ENCODE measurements around the gene RNF148.

DNA sequence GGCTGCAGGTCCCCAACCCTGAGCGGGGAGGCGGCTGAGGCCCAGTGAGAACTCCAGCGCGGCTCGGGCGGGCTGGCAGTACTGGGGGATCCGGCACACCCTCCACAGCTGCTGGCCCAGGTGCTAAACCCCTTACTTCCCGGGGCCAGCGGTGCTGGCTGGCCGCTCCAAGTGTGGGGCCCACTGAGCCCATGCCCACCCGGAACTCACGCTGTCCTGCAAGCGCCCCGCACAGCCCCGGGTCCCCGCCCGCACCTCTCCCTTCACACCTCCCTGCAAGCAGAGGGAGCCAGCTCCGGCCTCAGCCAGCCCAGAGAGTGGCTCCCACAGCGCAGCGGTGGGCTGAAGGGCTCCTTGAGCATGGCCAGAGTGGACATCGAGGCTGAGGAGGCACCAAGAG lies 28.8 kb downstream of the RNF148 start:
- TF ChIP-seq, protein P1, sequence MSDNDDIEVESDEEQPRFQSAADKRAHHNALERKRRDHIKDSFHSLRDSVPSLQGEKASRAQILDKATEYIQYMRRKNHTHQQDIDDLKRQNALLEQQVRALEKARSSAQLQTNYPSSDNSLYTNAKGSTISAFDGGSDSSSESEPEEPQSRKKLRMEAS (IDR thresholded peaks at IDR 0.05): no peak
- TF ChIP-seq RAD21 (IDR thresholded peaks at IDR 0.05; ENCODE audit: low read depth): no peak
- TF ChIP-seq YY1 (IDR thresholded peaks at IDR 0.05; ENCODE audit: low read depth): no peak
- no peak for TF ChIP-seq TEAD4 (IDR thresholded peaks at IDR 0.05)
- TF ChIP-seq FOXM1 (IDR thresholded peaks at IDR 0.05; ENCODE audit: borderline replicate concordance, low read depth): no peak
- TF ChIP-seq, protein P2, sequence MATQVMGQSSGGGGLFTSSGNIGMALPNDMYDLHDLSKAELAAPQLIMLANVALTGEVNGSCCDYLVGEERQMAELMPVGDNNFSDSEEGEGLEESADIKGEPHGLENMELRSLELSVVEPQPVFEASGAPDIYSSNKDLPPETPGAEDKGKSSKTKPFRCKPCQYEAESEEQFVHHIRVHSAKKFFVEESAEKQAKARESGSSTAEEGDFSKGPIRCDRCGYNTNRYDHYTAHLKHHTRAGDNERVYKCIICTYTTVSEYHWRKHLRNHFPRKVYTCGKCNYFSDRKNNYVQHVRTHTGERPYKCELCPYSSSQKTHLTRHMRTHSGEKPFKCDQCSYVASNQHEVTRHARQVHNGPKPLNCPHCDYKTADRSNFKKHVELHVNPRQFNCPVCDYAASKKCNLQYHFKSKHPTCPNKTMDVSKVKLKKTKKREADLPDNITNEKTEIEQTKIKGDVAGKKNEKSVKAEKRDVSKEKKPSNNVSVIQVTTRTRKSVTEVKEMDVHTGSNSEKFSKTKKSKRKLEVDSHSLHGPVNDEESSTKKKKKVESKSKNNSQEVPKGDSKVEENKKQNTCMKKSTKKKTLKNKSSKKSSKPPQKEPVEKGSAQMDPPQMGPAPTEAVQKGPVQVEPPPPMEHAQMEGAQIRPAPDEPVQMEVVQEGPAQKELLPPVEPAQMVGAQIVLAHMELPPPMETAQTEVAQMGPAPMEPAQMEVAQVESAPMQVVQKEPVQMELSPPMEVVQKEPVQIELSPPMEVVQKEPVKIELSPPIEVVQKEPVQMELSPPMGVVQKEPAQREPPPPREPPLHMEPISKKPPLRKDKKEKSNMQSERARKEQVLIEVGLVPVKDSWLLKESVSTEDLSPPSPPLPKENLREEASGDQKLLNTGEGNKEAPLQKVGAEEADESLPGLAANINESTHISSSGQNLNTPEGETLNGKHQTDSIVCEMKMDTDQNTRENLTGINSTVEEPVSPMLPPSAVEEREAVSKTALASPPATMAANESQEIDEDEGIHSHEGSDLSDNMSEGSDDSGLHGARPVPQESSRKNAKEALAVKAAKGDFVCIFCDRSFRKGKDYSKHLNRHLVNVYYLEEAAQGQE (IDR thresholded peaks at IDR 0.05; ENCODE audit: low read depth): no peak
